CD4-positive, alpha-beta T cell treated with Interleukin-17A for 4 hours (primary cell): Measurements from ENCODE around the gene SH3RF3.

ENCODE experiments used
- DNase-seq: peaks from one replicate; pipeline ENCODE4 v3.0.0-alpha.2; 2020; ENCODE audit warnings: mixed read lengths

The SH3RF3 gene

GRCh38 chr2:109344270-109344805 lies 215.3 kb downstream of the SH3RF3 start:
- no peak for DNase-seq

GRCh38 chr2:109345091-109345490 lies 216.1 kb downstream of the SH3RF3 start:
- DNase-seq, result no peak

GRCh38 chr2:109345653-109346480 lies 216.9 kb downstream of the SH3RF3 start:
- no peak for DNase-seq

- DNase-seq, result no peak
Observed at GRCh38 chr2:109346601-109347228, 217.7 kb downstream of the SH3RF3 start.

- no peak for DNase-seq
Observed at GRCh38 chr2:109347626-109348025, 218.6 kb downstream of the SH3RF3 start.

- DNase-seq, result no peak
Observed at GRCh38 chr2:109348190-109348589, 219.2 kb downstream of the SH3RF3 start.

- peak; percentile 68 for DNase-seq
Observed at GRCh38 chr2:109348671-109349502, 219.9 kb downstream of the SH3RF3 start.

- no peak for DNase-seq
Observed at GRCh38 chr2:109349503-109350465, 220.8 kb downstream of the SH3RF3 start.

- no peak for DNase-seq
Observed at GRCh38 chr2:109350526-109350925, 221.5 kb downstream of the SH3RF3 start.

GRCh38 chr2:109351164-109351756 lies 222.3 kb downstream of the SH3RF3 start:
- peak; percentile 43 for DNase-seq

- no peak for DNase-seq
Observed at GRCh38 chr2:109352056-109352897, 223.3 kb downstream of the SH3RF3 start.

- DNase-seq, result no peak
Observed at GRCh38 chr2:109352898-109353689, 224.1 kb downstream of the SH3RF3 start.

- no peak for DNase-seq
Observed at GRCh38 chr2:109353806-109354745, 225.1 kb downstream of the SH3RF3 start.

GRCh38 chr2:109355192-109355843 lies 226.3 kb downstream of the SH3RF3 start:
- no peak for DNase-seq

- no peak for DNase-seq
Observed at GRCh38 chr2:109356324-109357035, 227.5 kb downstream of the SH3RF3 start.

- no peak for DNase-seq
Observed at GRCh38 chr2:109364217-109364616, 235.2 kb downstream of the SH3RF3 start.

- no peak for DNase-seq
Observed at GRCh38 chr2:109365131-109365530, 236.1 kb downstream of the SH3RF3 start.
